Hepatocyte (in vitro differentiated cells): ENCODE results near the gene GNAS. TPM values are rescaled to one million over a fixed set of nuclear protein-coding genes. Genes with fewer than 3 reads are reported as not detected.

Experiments
- DNase-seq: peaks from one replicate; pipeline ENCODE4 v3.0.0-alpha.2; 2016; ENCODE audit warnings: low spot score
- H2AFZ ChIP-seq: fragments of 200-600 bp; sonication (generic); 2 replicates; pipeline ENCODE4 v1.6.0; 2016; ENCODE audit warnings: antibody characterized with exemption, mild to moderate bottlenecking
- H3K27ac ChIP-seq: fragments of 200-600 bp; sonication (generic); 2 replicates; pipeline ENCODE4 v1.5.1; 2016; ENCODE audit warnings: mild to moderate bottlenecking
- H3K27me3 ChIP-seq: fragments of 200-600 bp; sonication (generic); 2 replicates; pipeline ENCODE4 v1.6.1; 2016
- H3K36me3 ChIP-seq: fragments of 200-600 bp; sonication (generic); replicated peaks from 2 replicates; pipeline ENCODE4 v1.5.1; 2016; ENCODE audit warnings: low read depth; ENCODE audit not compliant: insufficient read depth
- H3K4me1 ChIP-seq: fragments of 200-600 bp; sonication (generic); 2 replicates; pipeline ENCODE4 v1.5.1; 2016; ENCODE audit warnings: mild to moderate bottlenecking, moderate library complexity; ENCODE audit not compliant: insufficient read depth
- H3K4me2 ChIP-seq: fragments of 200-600 bp; sonication (generic); 2 replicates; pipeline ENCODE4 v1.6.0; 2016
- H3K4me3 ChIP-seq: fragments of 200-600 bp; sonication (generic); 2 replicates; pipeline ENCODE4 v1.5.1; 2016; ENCODE audit warnings: mild to moderate bottlenecking
- H3K79me2 ChIP-seq: fragments of 200-600 bp; sonication (generic); 2 replicates; pipeline ENCODE4 v1.6.0; 2017; ENCODE audit warnings: mild to moderate bottlenecking
- H3K9me2 ChIP-seq: fragments of 200-600 bp; sonication (generic); replicated peaks from 2 replicates; pipeline ENCODE4 v1.6.0; 2017; ENCODE audit warnings: mild to moderate bottlenecking; ENCODE audit not compliant: insufficient read depth
- H3K9me3 ChIP-seq: fragments of 200-600 bp; sonication (generic); 2 replicates; pipeline ENCODE4 v1.5.1; 2016; ENCODE audit warnings: low read depth, mild to moderate bottlenecking
- H4K20me1 ChIP-seq: fragments of 200-600 bp; sonication (generic); 2 replicates; pipeline ENCODE4 v1.6.0; 2016; ENCODE audit warnings: mild to moderate bottlenecking; ENCODE audit not compliant: insufficient read depth, poor library complexity, severe bottlenecking
- CTCF ChIP-seq: fragments of 200-600 bp; sonication (generic); IDR thresholded peaks from 2 replicates; pipeline ENCODE4 v1.5.1; 2016; ENCODE audit warnings: antibody characterized with exemption, mild to moderate bottlenecking; ENCODE audit not compliant: poor library complexity
- EZH2 ChIP-seq: fragments of 200-600 bp; sonication (generic); IDR thresholded peaks from 2 replicates; pipeline ENCODE4 v1.6.1; 2016; ENCODE audit warnings: antibody characterized with exemption, mild to moderate bottlenecking, borderline replicate concordance
- EZH2phosphoT487 ChIP-seq: fragments of 200-600 bp; sonication (generic); IDR thresholded peaks from one replicate; pipeline ENCODE4 v1.6.1; 2018; ENCODE audit warnings: antibody characterized with exemption, mild to moderate bottlenecking, low read depth, moderate library complexity; ENCODE audit not compliant: unreplicated experiment, severe bottlenecking
- WGBS: methylation state at CpG from one replicate; pipeline ENCODE4 v1.1.6; 2016; ENCODE audit warnings: low lambda C conversion rate; ENCODE audit errors: missing lambda C conversion rate; 5-methylcytosine and 5-hydroxymethylcytosine counted together
- polyA plus RNA-seq: library from polyadenylated mRNA; unstranded; fragments of >200 nt; fragmentation: Nextera tagmentation; extraction: Ambion mirVana; gene quantifications from 2 replicates; pipeline ENCODE4 v1.2.1, GENCODE V29; 2016
- total RNA-seq: library from RNA; depleted of rRNA; stranded (reverse); fragments of >200 nt; gene quantifications from 2 replicates; pipeline ENCODE4 v1.2.3, GENCODE V29; 2014

GNAS gene
- total and polyA plus RNA-seq, 2 experiments from 2014 or later, result 897 to 1,649 TPM

GRCh38 chr20:58853466-58853865 lies 950 bp downstream of the GNAS start:
- Histone ChIP-seq H3K9me3 (no peaks in the 10 kb centered on the region), H3K36me3 (no peaks in the 10 kb centered on the region), H3K9me2 (no peaks in the 10 kb centered on the region), H3K4me1 (peaks cover 8% of the 10 kb centered on the region), H4K20me1 (no peaks in the 10 kb centered on the region), H3K79me2 (peaks cover 6% of the 10 kb centered on the region), H2AFZ (no peak overlapping the region), H3K27ac (no peak overlapping the region), H3K27me3 (peaks cover 71% of the 10 kb centered on the region), H3K4me2 (peak overlapping the region; percentile 80), H3K4me3 (no peak overlapping the region)
- TF ChIP-seq CTCF, result no peak
- no peak for TF ChIP-seq EZH2phosphoT487
- TF ChIP-seq EZH2, result no peak
- DNase-seq, result no peak
- 87% methylated on average over 6 of the region's 6 CpGs for WGBS

DNA sequence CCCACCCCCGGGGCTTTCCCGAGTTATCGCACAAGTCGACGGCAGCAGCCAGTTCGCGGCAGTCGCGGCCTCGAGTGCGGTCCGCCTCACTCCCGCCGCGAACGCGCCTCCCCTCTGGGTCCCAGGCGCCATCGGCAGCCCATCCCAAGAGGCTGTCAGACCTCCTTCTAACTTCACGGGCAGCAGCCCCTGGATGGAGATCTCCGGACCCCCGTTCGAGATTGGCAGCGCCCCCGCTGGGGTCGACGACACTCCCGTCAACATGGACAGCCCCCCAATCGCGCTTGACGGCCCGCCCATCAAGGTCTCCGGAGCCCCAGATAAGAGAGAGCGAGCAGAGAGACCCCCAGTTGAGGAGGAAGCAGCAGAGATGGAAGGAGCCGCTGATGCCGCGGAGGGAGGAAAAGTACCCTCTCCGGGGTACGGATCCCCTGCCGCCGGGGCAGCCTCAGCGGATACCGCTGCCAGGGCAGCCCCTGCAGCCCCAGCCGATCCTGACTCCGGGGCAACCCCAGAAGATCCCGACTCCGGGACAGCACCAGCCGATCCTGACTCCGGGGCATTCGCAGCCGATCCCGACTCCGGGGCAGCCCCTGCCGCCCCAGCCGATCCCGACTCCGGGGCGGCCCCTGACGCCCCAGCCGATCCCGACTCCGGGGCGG lies 1.6 kb downstream of the GNAS start:
- Histone ChIP-seq H3K79me2 (peaks cover 6% of the 10 kb centered on the region), H3K27ac (no peak overlapping the region), H3K4me1 (peaks cover 8% of the 10 kb centered on the region), H3K4me2 (peak overlapping the region; percentile 80), H3K36me3 (no peaks in the 10 kb centered on the region), H4K20me1 (no peaks in the 10 kb centered on the region), H2AFZ (no peak overlapping the region), H3K4me3 (no peak overlapping the region), H3K9me2 (no peaks in the 10 kb centered on the region), H3K9me3 (no peaks in the 10 kb centered on the region), H3K27me3 (peaks cover 77% of the 10 kb centered on the region)
- 51% methylated on average over 54 of the region's 63 CpGs for WGBS
- DNase-seq, result no peak
- TF ChIP-seq EZH2 (no peak), CTCF (no peak), EZH2phosphoT487 (peak; percentile 41)

- TF ChIP-seq EZH2phosphoT487, result no peak
- no peak for TF ChIP-seq CTCF
- peak; percentile 85 for TF ChIP-seq EZH2
- H3K4me1 ChIP-seq, result peaks cover 8% of the 10 kb centered on the region
- H3K4me3 ChIP-seq, result no peak overlapping the region
- no peaks in the 10 kb centered on the region for H3K9me2 ChIP-seq
- H2AFZ ChIP-seq, result no peak overlapping the region
- H4K20me1 ChIP-seq, result no peaks in the 10 kb centered on the region
- H3K36me3 ChIP-seq, result no peaks in the 10 kb centered on the region
- H3K9me3 ChIP-seq, result no peaks in the 10 kb centered on the region
- DNase-seq, result no peak
- peaks cover 79% of the 10 kb centered on the region for H3K27me3 ChIP-seq
- H3K27ac ChIP-seq, result no peak overlapping the region
- H3K79me2 ChIP-seq, result peaks cover 4% of the 10 kb centered on the region
- peak overlapping the region; percentile 80 for H3K4me2 ChIP-seq
- WGBS, result 56% methylated on average over 61 of the region's 75 CpGs
These were observed 2.3 kb downstream of the GNAS start for GRCh38 chr20:58854638-58855471.
